Liver (tissue), 9 donors: Measurements from ENCODE around the gene ACTN3. TPM values are rescaled to one million over a fixed set of nuclear protein-coding genes. Genes with fewer than 3 reads are reported as not detected.
A peak's percentile ranks its signal among the peaks of the same experiment; 100 is the strongest.

Source experiments
- DNase-seq: peaks from one replicate; pipeline ENCODE4 v3.0.0-alpha.2; 2017; ENCODE audit warnings: low spot score
- H3K27ac ChIP-seq, 2 donors: one replicate each; pipeline ENCODE4 v1.7.0; 2013; ENCODE audit warnings: inconsistent platforms in 2 of 2, low read length in 2 of 2, control low read depth in 1 of 2, low read depth in 1 of 2, mild to moderate bottlenecking in 1 of 2
- H3K27me3 ChIP-seq, 4 donors: one replicate each; pipeline versions ENCODE4 v1.6.1 to v1.7.0; 2013; ENCODE audit warnings: low read length in 3 of 4, inconsistent platforms in 1 of 4, mild to moderate bottlenecking in 1 of 4, moderate library complexity in 1 of 4; ENCODE audit not compliant: control insufficient read depth in 4 of 4, insufficient read depth in 4 of 4
- H3K36me3 ChIP-seq, 4 donors: one replicate each; pipeline versions ENCODE4 v1.6.1 to v1.7.0; 2013; ENCODE audit warnings: low read length in 3 of 4, mild to moderate bottlenecking in 3 of 4, low read depth in 1 of 4, moderate library complexity in 1 of 4; ENCODE audit not compliant: control insufficient read depth in 4 of 4, insufficient read depth in 3 of 4
- H3K4me1 ChIP-seq, 4 donors: one replicate each; pipeline versions ENCODE4 v1.6.1 to v1.7.0; 2013; ENCODE audit warnings: low read length in 3 of 4, mild to moderate bottlenecking in 3 of 4, moderate library complexity in 1 of 4; ENCODE audit not compliant: control insufficient read depth in 4 of 4, insufficient read depth in 4 of 4
- H3K4me3 ChIP-seq, 3 donors: one replicate each; pipeline versions ENCODE4 v1.6.1 to v1.7.0; 2013; ENCODE audit warnings: low read length in 3 of 3, control low read depth in 1 of 3, low read depth in 1 of 3, mild to moderate bottlenecking in 1 of 3
- H3K9ac ChIP-seq, 2 donors: one replicate each; pipeline ENCODE4 v1.7.0; 2013; ENCODE audit warnings: low read length in 2 of 2, mild to moderate bottlenecking in 2 of 2, moderate library complexity in 2 of 2, control low read depth in 1 of 2, low read depth in 1 of 2
- H3K9me3 ChIP-seq, 4 donors: one replicate each; pipeline versions ENCODE4 v1.6.1 to v1.7.0; 2013; ENCODE audit warnings: low read length in 3 of 4; ENCODE audit not compliant: control insufficient read depth in 4 of 4
- ATF3 ChIP-seq: IDR thresholded peaks from 2 replicates; pipeline ENCODE4 v1.6.1; 2016; ENCODE audit warnings: antibody characterized with exemption
- CTCF ChIP-seq: fragments of 150-350 bp; IDR thresholded peaks from 2 replicates; pipeline ENCODE4 v1.5.1; 2017; ENCODE audit warnings: improper control_type of control experiment, low read depth, low read length; ENCODE audit not compliant: missing input control
- EGR1 ChIP-seq, 2 donors: IDR thresholded peaks; 2 replicates each; pipeline ENCODE4 v1.6.1; 2016 to 2018; ENCODE audit warnings: antibody characterized with exemption in 2 of 2, low read depth in 2 of 2
- FOXA1 ChIP-seq: IDR thresholded peaks from 2 replicates; pipeline ENCODE4 v1.6.1; 2016; ENCODE audit warnings: antibody characterized with exemption
- FOXA2 ChIP-seq: IDR thresholded peaks from 2 replicates; pipeline ENCODE4 v1.6.1; 2016; ENCODE audit warnings: antibody characterized with exemption
- GABPA ChIP-seq, 2 donors: IDR thresholded peaks in 1 of 2; conservative IDR thresholded peaks in 1 of 2; 2 replicates each; pipeline ENCODE4 v1.6.1; 2016; ENCODE audit warnings: antibody characterized with exemption in 2 of 2, mild to moderate bottlenecking in 1 of 2, moderate library complexity in 1 of 2
- HNF4A ChIP-seq, 2 donors: conservative IDR thresholded peaks; 2 replicates each; pipeline ENCODE4 v1.6.1; 2016; ENCODE audit warnings: antibody characterized with exemption in 2 of 2, mild to moderate bottlenecking in 2 of 2
- HNF4G ChIP-seq: IDR thresholded peaks from 2 replicates; pipeline ENCODE4 v1.6.1; 2016; ENCODE audit warnings: antibody characterized with exemption
- JUND ChIP-seq, 2 donors: IDR thresholded peaks; 2 replicates each; pipeline ENCODE4 v1.6.1; 2016; ENCODE audit warnings: antibody characterized with exemption in 2 of 2
- MAX ChIP-seq: IDR thresholded peaks from 2 replicates; pipeline ENCODE4 v1.6.1; 2016; ENCODE audit warnings: antibody characterized with exemption
- RAD21 ChIP-seq, 2 donors: IDR thresholded peaks; 2 replicates each; pipeline ENCODE4 v1.6.1; 2016; ENCODE audit warnings: antibody characterized with exemption in 2 of 2, mild to moderate bottlenecking in 2 of 2
- REST ChIP-seq: IDR thresholded peaks from 2 replicates; pipeline ENCODE4 v1.6.1; 2016; ENCODE audit warnings: antibody characterized with exemption, mild to moderate bottlenecking
- RXRA ChIP-seq, 2 donors: IDR thresholded peaks; 2 replicates each; pipeline ENCODE4 v1.6.1; 2017 to 2018; ENCODE audit warnings: antibody characterized with exemption in 2 of 2, mild to moderate bottlenecking in 1 of 2
- SP1 ChIP-seq: IDR thresholded peaks from 2 replicates; pipeline ENCODE4 v1.6.1; 2018; ENCODE audit warnings: antibody characterized with exemption, mild to moderate bottlenecking
- TAF1 ChIP-seq: conservative IDR thresholded peaks from 2 replicates; pipeline ENCODE4 v1.6.1; 2016; ENCODE audit warnings: antibody characterized with exemption, mild to moderate bottlenecking
- YY1 ChIP-seq: IDR thresholded peaks from 2 replicates; pipeline ENCODE4 v1.6.1; 2016; ENCODE audit warnings: antibody characterized with exemption, mild to moderate bottlenecking
- ZBTB33 ChIP-seq: IDR thresholded peaks from 2 replicates; pipeline ENCODE4 v1.6.1; 2016; ENCODE audit warnings: antibody characterized with exemption
- WGBS: extraction: QIAGEN DNeasy Blood & Tissue Kit; methylation state at CpG from one replicate; pipeline ENCODE4 v1.1.7; 2013; 5-methylcytosine and 5-hydroxymethylcytosine counted together
- polyA plus RNA-seq, 2 donors: library from polyadenylated mRNA; stranded (reverse) in 1 of 2; unstranded in 1 of 2; fragments of 200-250 nt in 1 of 2; fragments of >200 nt in 1 of 2; fragmentation: Nextera tagmentation in 1 of 2; extraction: Ambion mirVana in 1 of 2; gene quantifications; one replicate each; pipeline versions ENCODE4 v1.2.1 to v1.2.3, GENCODE V29; 2013 to 2015
- total RNA-seq, 2 donors: library from RNA; depleted of rRNA; stranded (reverse); fragments of >200 nt; gene quantifications; one replicate each; pipeline ENCODE4 v1.2.3, GENCODE V29; 2014
- donor health status: healthy.
- donor health status: healthy.
- donor health status: healthy.
- donor health status: healthy.
- donor health status: healthy.

Gene ACTN3
- total and polyA plus RNA-seq, 4 donors, result not detected

- Histone ChIP-seq H3K36me3 (no peaks in the 10 kb centered on the region), H3K27ac (no peak overlapping the region), H3K27me3 (no peaks in the 10 kb centered on the region), H3K4me1 (peaks cover 0 to 3% (median 1%) of the 10 kb centered on the region in 4 donors), H3K9me3 (no peaks in the 10 kb centered on the region), H3K9ac (no peak overlapping the region), H3K4me3 (no peak overlapping the region)
- TF ChIP-seq JUND (IDR thresholded peaks at IDR 0.05) (no peak), MAX (no peak), SP1 (no peak), FOXA1 (no peak), TAF1 (no peak), FOXA2 (no peak), RXRA (IDR thresholded peaks at IDR 0.05) (no peak), CTCF (no peak), HNF4G (no peak), HNF4A (conservative IDR thresholded peaks at IDR 0.05) (no peak), ATF3 (no peak)
- DNase-seq, result no peak
- WGBS, result 93% methylated on average over 24 of the region's 24 CpGs
Measured at GRCh38 chr11:66557733-66558326, 11.1 kb downstream of the ACTN3 start.

GRCh38 chr11:66559142-66559865, 12.6 kb downstream of the ACTN3 start:
- peaks cover 0 to 2% (median 0%) of the 10 kb centered on the region in 4 donors for H3K36me3 ChIP-seq
- TF ChIP-seq ZBTB33 (no peak), FOXA1 (no peak), REST (no peak), MAX (no peak), YY1 (no peak), RAD21 (IDR thresholded peaks at IDR 0.05) (no peak), JUND (IDR thresholded peaks at IDR 0.05) (no peak), SP1 (no peak), ATF3 (no peak), EGR1 (IDR thresholded peaks at IDR 0.05; ENCODE audit: low read depth in 2 of 2) (no peak), GABPA (IDR thresholded peaks at IDR 0.05 in 1 of 2, conservative IDR thresholded peaks at IDR 0.05 in 1 of 2) (no peak), HNF4G (no peak), HNF4A (conservative IDR thresholded peaks at IDR 0.05) (no peak)
- peaks cover 0 to 3% (median 1%) of the 10 kb centered on the region in 4 donors for H3K4me1 ChIP-seq
- no peaks in the 10 kb centered on the region for H3K9me3 ChIP-seq
- no peak overlapping the region for H3K9ac ChIP-seq
- H3K27ac ChIP-seq, result no peak overlapping the region
- WGBS, result 15% methylated on average over 50 of the region's 50 CpGs
- no peaks in the 10 kb centered on the region for H3K27me3 ChIP-seq
- no peak overlapping the region for H3K4me3 ChIP-seq
- DNase-seq, result peak; percentile 51
